ENCODE measurements around the gene RNF111.
"Not testable (repeated sequence)": the region's sequence is repeated elsewhere in the genome, so short reads cannot be mapped to it uniquely, and the experiment has no call there.

The RNF111 gene

GRCh38 chr15:59000251-59000650, 12.8 kb downstream of the RNF111 start:
- DNase-seq (ENCODE audit: low read depth in 3 of 3) = not testable (repeated sequence)

DNA sequence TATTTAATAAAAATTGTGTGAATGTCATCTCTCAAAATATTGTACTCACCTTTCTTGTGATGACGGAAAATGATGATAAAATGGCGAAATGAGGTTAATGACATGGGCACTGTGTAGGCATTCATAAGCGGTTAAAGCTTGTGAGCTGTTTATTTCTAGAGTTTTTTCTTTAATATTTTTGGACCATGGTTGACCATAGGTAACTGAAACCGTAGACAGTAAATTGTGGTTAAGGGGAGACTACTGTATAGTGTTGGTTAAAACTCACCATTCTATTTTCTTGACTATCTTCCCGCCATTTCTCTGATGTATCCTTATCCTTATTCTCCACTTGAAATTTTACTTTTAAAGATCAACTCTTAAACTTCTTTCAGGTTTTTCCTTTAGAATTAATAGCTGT, 14.5 kb downstream of the RNF111 start:
- DNase-seq (ENCODE audit: low read depth in 3 of 3) = no peak

- DNase-seq (ENCODE audit: low read depth in 3 of 3) = no peak
Measured at GRCh38 chr15:59002418-59002859, 15.0 kb downstream of the RNF111 start.

DNA sequence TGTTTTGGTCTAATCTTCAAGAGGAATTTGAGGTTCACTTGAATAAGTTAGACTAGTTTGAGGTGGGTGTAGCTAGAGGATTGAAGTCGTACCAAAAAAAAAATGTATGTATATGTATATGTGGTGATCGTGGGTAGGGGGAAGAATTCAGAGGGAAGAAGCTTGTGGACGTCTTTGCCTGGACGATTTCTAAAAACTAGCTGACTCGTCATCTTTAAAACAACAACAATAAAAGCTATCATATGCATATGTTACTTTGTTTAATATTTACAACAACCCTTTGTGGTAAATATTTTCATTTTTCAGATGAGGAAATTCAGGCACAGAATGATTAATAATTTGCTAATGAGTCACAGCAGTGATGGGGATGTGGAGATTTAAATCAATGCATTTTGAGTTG, 18.1 kb downstream of the RNF111 start:
- DNase-seq (ENCODE audit: low read depth in 3 of 3) = no peak

GRCh38 chr15:59008086-59008485, 20.6 kb downstream of the RNF111 start:
- no peak for DNase-seq (ENCODE audit: low read depth in 3 of 3)

DNA sequence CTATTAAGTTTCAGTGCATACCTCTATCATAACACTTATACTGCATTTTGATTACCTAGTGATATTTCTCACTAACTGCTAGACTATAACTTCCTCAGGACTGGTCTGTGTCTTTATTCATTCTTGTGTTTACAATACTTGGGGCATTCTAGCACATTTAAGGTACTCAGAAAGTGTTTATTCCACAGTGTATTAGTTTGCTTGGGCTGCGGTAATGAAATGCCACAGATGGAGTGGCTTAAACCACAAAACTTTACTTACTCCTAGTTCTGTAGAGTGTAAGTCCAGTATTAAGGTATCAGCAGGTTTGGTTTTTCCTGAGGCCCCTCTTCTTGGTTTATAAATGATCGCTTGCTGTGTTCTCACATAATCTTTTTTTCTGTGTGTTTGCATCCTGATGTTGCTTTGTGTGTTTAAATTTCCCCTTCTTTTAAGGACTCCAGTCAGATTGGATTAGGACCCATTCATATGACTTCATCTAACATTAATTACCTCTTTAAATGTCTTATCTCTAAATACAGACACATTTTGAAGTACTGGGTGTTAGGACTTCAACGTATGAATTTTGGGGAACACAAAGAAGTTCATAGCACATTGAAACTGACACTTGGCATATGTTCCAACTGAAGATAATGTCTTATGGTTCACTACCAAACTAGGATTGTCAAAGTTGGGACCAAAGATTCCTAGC, 23.9 kb downstream of the RNF111 start:
- no peak for DNase-seq (ENCODE audit: low read depth in 3 of 3)

- DNase-seq (ENCODE audit: low read depth in 3 of 3) = no peak
Measured at GRCh38 chr15:59013246-59013873, 25.9 kb downstream of the RNF111 start.

- no peak for DNase-seq (ENCODE audit: low read depth in 3 of 3)
Measured at GRCh38 chr15:59014068-59014467, 26.6 kb downstream of the RNF111 start.

DNA sequence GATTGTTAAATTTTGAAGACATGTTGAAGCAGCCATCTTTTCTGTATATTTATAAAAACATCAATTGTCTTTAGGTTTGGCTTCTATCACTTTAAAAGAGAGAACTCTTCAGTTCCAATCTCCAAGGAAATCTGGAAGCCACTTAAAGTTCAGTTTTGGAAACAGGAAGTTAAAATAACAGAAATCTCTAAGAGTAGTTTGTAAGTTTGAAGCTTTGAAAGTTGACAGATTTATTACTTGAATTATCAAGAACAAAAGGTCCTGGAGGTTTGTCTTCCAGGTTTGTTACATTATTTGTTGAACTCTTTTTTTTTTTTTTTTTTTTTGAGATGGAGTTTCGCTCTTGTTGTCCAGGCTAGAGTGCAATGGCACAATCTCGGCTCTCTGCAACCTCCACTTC, 30.0 kb downstream of the RNF111 start:
- DNase-seq (ENCODE audit: low read depth in 3 of 3) = no peak

DNA sequence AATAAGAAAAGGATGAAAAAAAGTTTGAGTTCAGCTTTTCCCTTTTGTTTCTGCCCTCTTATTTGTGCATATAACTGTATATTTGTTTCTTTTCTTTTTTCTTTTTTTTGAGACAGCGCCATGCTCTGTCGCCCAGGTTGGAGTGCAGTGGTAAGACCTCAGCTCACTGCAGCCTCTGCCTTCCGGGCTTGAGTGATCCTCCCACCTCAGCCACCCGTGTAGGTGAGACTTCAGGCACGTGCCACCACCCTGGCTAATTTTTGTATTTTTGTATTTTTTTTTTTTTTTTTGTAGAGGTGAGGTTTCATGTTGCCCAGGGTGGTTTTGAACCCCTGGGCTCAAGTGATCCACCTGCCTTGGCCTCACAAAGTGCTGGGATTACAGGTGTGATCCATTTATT, 31.4 kb downstream of the RNF111 start:
- no peak for DNase-seq (ENCODE audit: low read depth in 3 of 3)

DNA sequence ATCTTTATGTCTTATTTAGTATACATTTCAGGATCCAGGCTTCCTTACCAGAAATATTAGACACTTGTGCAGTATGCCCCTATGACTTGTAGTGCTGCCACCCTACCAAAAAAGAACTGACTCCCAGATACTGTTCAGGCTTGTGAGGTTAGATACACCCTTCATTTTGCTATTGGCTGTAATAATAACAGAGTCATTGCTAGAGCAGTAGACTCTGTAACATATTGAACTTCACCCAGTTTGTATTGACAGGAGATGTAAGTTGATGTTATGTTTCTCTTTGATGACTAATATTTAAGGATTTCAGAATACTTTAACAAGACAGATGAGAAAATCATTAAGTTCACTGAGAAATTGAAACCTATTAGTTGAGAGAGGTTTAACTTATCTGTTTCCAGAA, 32.9 kb downstream of the RNF111 start:
- no peak for DNase-seq (ENCODE audit: low read depth in 3 of 3)

GRCh38 chr15:59022188-59022587, 34.7 kb downstream of the RNF111 start:
- DNase-seq (ENCODE audit: low read depth in 3 of 3) = no peak

DNA sequence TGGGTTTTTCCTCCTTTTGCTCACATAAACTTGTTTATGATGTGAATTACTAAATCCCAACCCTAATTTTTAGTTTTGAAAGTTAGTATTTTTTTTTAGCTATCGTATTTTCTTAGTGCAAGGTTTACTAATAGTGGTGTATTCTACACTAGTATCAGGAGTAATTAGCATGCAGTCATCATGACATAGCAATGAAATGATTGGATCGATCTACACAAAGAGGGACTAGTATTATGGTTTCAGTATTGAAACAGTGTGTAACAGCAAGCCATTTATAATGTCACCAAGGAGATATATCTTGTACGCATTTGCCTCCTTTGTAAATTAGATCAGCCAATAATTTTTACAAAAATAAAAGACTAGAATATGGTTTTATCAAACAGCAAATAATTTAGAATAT, 38.7 kb downstream of the RNF111 start:
- DNase-seq (ENCODE audit: low read depth in 3 of 3) = no peak

GRCh38 chr15:59028387-59028955, 41.0 kb downstream of the RNF111 start:
- DNase-seq (ENCODE audit: low read depth in 3 of 3) = no peak

DNA sequence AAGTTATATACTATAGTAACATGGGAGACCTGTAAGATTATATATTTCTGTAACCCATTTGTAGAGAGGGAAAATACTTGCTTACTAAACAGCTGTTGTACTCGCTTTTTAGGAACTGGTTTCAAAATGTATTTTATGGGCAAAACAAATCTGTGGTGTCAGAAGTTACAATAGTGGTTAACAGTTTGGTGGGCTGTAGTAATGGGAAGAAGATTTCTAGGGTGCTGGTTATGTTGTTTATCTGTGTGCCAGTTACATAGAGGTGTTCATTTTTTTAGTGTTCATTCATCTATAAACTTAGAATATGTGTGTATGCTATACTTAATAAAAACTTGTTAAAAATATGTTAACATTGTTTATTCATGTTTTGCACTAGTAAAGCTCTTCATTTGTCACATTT, 42.1 kb downstream of the RNF111 start:
- DNase-seq (ENCODE audit: low read depth in 3 of 3) = no peak

GRCh38 chr15:59035201-59035600, 47.7 kb downstream of the RNF111 start:
- DNase-seq (ENCODE audit: low read depth in 3 of 3) = no peak

DNA sequence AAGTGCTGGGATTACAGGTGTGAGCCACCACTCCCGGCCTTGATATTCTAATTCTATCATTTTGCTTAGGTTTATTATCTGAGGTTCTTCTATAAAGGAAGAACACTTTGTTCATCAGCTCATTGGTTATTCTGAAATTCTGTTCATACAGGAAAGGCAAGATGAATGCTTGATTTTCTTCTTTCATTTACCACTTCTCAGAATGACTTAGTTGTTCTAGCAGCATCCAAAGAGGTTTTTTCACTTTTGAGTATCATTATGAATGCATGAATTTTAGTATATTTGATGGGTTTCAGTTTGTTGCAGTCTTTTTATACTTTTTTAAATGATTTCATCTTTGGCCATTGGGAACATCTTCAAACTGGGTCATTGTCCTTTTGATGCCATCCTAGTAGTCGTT, 51.8 kb downstream of the RNF111 start:
- DNase-seq (ENCODE audit: low read depth in 3 of 3) = no peak

GRCh38 chr15:59042041-59042440, 54.6 kb downstream of the RNF111 start:
- no peak for DNase-seq (ENCODE audit: low read depth in 3 of 3)

DNA sequence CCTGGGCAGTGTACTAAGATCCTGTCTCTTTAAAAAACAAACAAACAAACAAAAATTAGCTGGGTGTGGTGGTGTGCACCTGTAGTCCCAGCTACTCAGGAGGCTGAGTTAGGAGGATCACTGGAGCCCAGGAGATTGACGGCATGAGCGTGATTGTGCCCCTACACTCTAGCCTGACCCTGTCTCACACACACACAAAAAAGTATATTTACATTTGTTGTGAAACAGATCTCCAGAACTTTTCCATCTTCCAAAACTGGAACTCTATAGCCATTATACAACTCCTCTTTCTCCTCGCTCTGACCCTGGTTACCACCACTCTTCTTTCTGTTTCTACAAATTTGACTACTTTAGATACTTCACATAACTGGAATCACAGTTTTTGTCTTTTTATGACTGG, 61.4 kb downstream of the RNF111 start:
- DNase-seq (ENCODE audit: low read depth in 3 of 3) = no peak

DNA sequence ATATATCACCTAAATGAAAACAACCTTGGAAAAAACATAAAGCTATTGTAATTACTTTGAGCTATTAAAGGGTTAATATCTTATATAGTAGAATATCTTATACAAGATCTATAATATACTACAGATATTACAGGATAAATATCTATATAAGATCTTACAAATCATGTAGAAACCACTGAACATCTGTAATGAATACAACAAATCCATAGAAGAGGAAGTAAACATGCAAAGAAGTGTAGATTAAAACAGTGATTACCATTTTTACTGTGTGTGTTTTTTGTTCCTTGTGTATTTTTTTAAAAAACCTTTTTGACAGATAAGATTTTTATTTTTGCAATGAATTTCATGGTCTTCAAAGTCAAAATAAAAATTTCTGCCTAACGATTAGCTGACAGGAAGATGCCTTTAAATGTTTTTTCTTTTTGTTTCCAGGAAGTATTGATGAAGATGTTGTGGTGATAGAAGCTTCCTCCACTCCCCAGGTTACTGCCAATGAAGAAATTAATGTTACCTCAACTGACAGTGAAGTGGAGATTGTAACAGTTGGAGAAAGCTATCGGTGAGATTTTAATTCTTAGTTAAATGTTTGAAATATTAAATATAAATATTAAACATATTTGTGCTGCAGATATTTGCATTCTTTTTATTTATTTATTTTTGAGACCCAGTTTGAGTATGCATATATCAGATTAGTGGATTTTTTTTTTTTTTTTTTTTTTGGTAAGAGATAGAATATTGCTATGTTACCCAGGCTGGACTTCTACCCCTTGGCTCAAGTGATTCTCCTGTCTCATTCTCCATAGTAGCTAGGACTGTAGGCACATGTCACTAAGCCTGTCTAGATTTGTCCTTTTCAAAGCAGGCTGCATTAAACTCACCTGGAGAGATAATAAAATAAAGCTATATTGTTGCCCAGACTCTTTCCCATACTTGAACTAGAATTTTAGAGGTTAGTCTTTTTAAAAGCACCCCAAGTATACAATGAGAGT, 64.7 kb downstream of the RNF111 start:
- DNase-seq (ENCODE audit: low read depth in 3 of 3) = no peak

DNA sequence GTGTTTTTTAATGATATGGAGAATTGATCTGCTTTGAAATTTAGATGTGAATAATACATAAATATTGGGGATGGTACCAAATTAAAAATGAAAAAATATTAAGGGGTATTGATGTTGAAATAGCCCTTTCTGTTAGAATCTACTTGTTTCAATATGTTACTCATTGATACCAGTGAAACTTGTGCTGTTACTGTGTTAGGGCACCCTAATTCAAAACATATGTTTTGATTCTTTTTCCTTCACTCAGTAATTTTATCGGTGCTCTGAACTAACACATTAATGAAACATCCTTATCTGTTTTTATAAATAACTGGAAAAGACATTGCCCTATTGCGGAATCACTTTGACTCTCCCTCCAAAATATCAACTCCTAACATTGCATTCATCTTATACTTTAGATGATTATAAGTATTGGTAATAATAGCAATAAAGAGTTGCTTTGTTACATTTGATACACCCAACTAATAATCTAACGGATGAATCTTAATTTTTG, 65.5 kb downstream of the RNF111 start:
- no peak for DNase-seq (ENCODE audit: low read depth in 3 of 3)

GRCh38 chr15:59053482-59053881, 66.0 kb downstream of the RNF111 start:
- DNase-seq (ENCODE audit: low read depth in 3 of 3) = no peak
